ENCODE measurements around the gene SETDB2. TPM values are rescaled to one million over a fixed set of nuclear protein-coding genes. Genes with fewer than 3 reads are reported as not detected.

Gene SETDB2
- total RNA-seq, 1 experiment from 2014 or later = 5.2 TPM

DNA sequence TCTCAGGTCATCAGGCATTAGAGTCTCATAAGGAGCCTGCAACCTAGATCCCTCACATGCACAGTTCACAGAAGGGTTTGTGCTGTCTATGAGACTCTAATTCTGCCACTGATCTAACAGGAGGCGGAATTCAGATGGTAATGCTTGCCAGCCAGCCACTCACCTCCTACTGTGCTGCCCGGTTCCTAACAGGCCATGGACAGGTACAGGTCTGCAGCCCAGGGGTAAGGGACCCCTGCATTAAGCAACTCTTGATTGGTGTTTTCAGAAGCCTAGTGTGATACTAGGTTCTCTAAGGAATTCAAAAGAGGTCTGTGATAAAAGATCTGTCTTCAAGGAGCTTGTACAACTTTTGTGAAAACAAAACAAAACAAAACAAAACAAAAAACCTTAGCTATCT, 31.3 kb upstream of the SETDB2 start:
- BruUV-seq (replicated peaks) = no TSS peak
- ChIA-PET RAD21 (ENCODE audit: low non-redundant PET in 1 of 2, low total read pairs in 2 of 2, uncharacterized antibody in 2 of 2, unreplicated experiment in 2 of 2) (no interaction called here), CTCF (no interaction called here), POLR2A (no interaction called here)
- H3K36me3 ChIP-seq (ENCODE audit: control insufficient read depth in 1 of 2, insufficient read depth in 2 of 2, low read length in 2 of 2) = no peaks in the 10 kb centered on the region
- H2AFZ ChIP-seq (ENCODE audit: low read depth, low read length, poor library complexity, severe bottlenecking) = no peak overlapping the region
- H3K9me3 ChIP-seq (ENCODE audit: control insufficient read depth in 1 of 2, insufficient read depth in 1 of 2, low read depth in 1 of 2, low read length in 2 of 2) = no peaks in the 10 kb centered on the region
- no peaks in the 10 kb centered on the region for H3K4me1 ChIP-seq (ENCODE audit: control insufficient read depth in 1 of 2, insufficient read depth in 2 of 2, low read length in 2 of 2)
- no peak for DNase-seq (ENCODE audit: low read depth, low spot score)
- intact Hi-C loops (cut with micrococcal nuclease) = no loop called here
- H3K27ac ChIP-seq (ENCODE audit: low read depth, low read length) = no peak overlapping the region
- no peak overlapping the region for H3K4me2 ChIP-seq (ENCODE audit: low read length)
- no peaks in the 10 kb centered on the region for H3K9me2 ChIP-seq (ENCODE audit: insufficient read depth)
- no peak for TF ChIP-seq SRF (IDR thresholded peaks at IDR 0.05; ENCODE audit: low read depth)
- no peak for TF ChIP-seq YY1 (IDR thresholded peaks at IDR 0.05; ENCODE audit: extremely low read depth, insufficient replicate concordance, low read depth, low read length)
- TF ChIP-seq, protein P1, sequence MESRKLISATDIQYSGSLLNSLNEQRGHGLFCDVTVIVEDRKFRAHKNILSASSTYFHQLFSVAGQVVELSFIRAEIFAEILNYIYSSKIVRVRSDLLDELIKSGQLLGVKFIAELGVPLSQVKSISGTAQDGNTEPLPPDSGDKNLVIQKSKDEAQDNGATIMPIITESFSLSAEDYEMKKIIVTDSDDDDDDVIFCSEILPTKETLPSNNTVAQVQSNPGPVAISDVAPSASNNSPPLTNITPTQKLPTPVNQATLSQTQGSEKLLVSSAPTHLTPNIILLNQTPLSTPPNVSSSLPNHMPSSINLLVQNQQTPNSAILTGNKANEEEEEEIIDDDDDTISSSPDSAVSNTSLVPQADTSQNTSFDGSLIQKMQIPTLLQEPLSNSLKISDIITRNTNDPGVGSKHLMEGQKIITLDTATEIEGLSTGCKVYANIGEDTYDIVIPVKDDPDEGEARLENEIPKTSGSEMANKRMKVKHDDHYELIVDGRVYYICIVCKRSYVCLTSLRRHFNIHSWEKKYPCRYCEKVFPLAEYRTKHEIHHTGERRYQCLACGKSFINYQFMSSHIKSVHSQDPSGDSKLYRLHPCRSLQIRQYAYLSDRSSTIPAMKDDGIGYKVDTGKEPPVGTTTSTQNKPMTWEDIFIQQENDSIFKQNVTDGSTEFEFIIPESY (IDR thresholded peaks at IDR 0.05; ENCODE audit: extremely low read depth, insufficient replicate concordance, low read length) = no peak
- no peak for TF ChIP-seq JUND (IDR thresholded peaks at IDR 0.05)
- TF ChIP-seq CBX3 (IDR thresholded peaks at IDR 0.05; ENCODE audit: low read depth) = no peak
- no peak for TF ChIP-seq TCF7L2 (IDR thresholded peaks at IDR 0.05; ENCODE audit: borderline replicate concordance, extremely low read depth, insufficient read depth, insufficient read length)
- TF ChIP-seq SIN3A (IDR thresholded peaks at IDR 0.05; ENCODE audit: low read depth) = no peak
- TF ChIP-seq POLR2A (IDR thresholded peaks at IDR 0.05; ENCODE audit: borderline replicate concordance, extremely low read depth, insufficient read depth, insufficient read length) = no peak
- TF ChIP-seq CEBPB (IDR thresholded peaks at IDR 0.05; ENCODE audit: low read depth) = no peak
- TF ChIP-seq RAD21 (IDR thresholded peaks at IDR 0.05; ENCODE audit: low read depth) = no peak
- TF ChIP-seq POLR2AphosphoS5 (IDR thresholded peaks at IDR 0.05; ENCODE audit: low read depth, low read length) = no peak
- no peak for TF ChIP-seq EGR1 (IDR thresholded peaks at IDR 0.05; ENCODE audit: low read depth)
- no peak for TF ChIP-seq ZNF274 (IDR thresholded peaks at IDR 0.05; ENCODE audit: low read depth, low read length)
- TF ChIP-seq, protein P2, sequence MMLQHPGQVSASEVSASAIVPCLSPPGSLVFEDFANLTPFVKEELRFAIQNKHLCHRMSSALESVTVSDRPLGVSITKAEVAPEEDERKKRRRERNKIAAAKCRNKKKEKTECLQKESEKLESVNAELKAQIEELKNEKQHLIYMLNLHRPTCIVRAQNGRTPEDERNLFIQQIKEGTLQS (IDR thresholded peaks at IDR 0.05) = no peak
- no peak for ATAC-seq
- H3K79me2 ChIP-seq (ENCODE audit: insufficient read depth, low read length) = no peaks in the 10 kb centered on the region
- no peak overlapping the region for H3K9ac ChIP-seq (ENCODE audit: low read length)
- H4K20me1 ChIP-seq (ENCODE audit: insufficient read depth) = no peaks in the 10 kb centered on the region
- no peak overlapping the region for H3K4me3 ChIP-seq (replicated peaks in 1 of 2; ENCODE audit: low read depth in 1 of 2, low read length in 2 of 2)
- H3K27me3 ChIP-seq (ENCODE audit: insufficient read depth, low read length) = no peaks in the 10 kb centered on the region
